GM11168 (cell line): ENCODE results near the gene MGAT5.

Experiments used
- in situ Hi-C: fragments of 300-500 bp; cut with MboI; formaldehyde crosslinking; loops from one replicate; pipeline ENCODE4 v1.12.0; 2022; ENCODE audit warnings: low sequenced_read_pairs; ENCODE audit not compliant: unreplicated experiment

Gene MGAT5

DNA sequence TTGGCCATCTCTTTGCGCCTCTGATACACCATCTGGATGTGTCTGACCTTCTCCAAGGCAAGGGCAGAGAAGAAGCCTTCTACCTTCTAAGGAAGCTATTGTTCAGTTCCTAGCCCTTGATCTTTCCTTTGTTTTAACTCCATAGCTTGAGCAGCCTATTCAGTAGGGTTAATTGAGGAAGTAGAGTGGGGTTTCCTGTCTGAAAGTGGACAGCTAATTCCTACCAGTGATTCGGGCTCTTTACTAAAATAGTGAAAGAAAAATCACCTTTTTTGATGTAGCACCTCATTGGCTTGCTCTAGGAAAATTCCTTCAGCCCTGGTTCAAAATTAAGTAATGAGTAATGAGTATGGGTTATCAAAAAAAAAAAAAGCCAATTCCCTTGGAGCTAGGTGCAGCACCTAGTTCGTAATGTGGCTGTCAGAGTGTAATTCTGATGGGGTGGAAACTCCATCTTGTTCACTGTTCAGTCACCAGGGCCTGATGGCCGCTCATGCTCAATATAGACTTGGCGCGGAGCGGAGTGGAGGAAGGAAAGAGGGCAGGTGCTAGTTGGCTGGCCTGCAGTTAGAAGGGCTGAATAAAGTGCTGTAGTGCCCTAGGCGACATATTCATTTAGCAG lies 2.9 kb upstream of the MGAT5 start:
- in situ Hi-C loops: no loop called here

DNA sequence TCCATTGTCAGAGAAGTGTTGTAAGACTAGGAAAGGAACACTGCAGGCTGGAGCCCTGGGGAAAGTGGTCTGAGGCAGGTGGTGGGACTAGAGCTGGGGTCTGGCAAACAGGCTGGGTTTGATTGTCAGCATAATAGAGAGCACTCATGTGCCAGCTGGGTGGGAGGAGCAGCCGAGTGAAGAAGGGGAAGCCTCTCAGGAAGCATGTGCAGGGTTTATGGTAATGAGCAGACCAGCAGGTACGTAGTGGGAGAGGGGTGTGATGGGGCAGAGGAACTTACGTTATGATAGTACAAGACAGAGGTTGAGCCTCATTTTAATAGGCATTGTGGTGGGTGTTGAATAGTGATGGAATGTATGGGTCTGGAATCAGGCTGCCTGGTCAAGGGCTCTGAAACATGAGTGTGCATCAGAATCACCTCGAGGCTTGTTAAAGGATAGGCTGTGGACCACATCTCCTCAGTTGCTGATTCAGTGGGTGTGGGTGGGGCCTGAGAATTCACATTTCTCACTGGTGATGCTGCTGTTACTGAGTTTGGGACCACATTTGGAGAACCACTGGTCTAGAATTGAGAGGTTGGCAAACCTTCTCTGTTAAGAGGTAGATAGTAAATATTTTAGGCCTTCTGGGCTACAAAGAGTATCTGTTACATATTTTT lies 1.7 kb upstream of the MGAT5 start:
- in situ Hi-C loops: no loop called here

DNA sequence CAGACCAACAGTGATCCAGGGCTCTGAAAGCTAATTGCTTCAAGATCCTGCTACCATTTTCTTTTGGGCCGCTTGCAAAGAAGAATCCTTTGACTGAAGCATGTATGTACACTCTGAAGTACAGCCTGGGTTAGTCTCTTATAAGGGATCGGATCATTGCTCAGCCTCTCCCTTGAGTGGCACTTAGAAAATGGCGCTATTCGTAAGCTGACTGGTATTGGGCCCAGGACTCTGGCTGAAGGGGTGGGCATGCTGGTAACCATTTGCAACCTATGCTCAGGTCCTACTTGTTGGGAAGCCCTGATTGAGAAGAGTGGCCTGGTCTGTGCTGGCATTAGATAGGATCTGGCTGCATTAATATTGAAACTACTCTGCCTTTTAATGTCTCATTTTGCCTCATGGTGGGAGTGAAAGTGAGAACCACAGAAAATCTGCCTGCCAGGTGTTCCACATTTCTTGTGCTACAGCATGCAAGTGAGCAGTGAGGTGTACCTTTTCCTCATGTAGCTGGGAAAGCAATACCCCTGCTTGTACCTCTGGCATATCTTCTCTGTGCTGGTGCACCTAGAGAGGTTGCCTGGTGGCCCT lies 661 bp upstream of the MGAT5 start:
- in situ Hi-C loops: no loop called here

DNA sequence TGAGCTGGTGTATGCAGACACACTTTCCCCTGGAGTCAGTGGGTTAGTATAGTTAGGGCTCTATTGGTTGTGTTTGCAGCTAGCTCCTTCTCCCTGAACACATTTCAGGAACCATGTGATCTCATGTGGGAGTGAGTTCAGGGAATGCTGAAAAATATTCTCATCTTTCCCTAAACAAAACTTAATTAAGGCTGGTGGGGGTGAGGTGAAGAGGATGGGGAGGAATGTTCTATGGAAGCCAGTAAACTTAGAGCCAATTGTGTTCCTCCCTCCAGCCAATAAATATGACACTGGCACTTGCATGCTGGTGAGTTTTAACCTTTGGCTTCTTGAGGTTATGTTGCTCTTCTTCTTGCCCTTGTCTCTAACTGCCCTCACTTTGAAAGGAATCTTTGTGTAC lies 952 bp downstream of the MGAT5 start:
- in situ Hi-C loops: no loop called here

DNA sequence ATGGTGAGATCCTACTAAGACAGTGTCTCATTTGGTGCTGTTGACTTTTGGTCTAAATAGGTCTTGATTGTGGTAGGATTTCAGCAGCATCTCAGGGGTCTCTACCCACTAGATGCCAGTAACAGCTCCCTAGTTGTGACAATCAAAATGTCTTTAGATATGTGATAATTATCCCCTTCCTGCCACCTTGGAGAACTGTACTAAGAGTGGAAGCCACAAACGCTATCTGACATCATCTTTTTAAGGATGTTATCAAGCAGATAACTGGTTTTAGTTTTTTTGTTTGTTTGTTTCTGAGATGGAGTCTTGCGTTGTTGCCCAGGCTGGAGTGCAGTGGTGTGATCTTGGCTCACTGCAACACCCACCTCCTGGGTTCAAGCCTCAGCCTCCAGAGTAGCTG lies 3.1 kb downstream of the MGAT5 start:
- in situ Hi-C loops: no loop called here

DNA sequence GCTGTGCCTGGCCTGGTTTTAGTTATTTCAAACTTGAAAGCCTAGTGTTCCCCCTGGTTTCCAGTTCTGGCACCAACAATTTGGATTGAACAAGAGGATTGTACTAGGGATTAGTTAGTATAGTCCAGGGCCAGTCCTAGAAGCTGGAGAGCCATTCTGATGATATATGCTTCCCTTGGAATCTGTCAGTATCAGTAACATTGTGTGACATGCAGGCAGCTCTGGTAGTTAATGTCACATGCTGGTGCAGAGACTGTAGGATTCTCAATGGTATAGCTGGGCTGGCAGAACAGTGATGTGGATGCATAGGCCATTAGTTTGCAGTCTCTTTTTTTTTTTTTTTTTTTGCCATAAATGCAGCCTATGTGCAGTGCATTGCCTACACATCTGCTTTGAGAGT lies 3.6 kb downstream of the MGAT5 start:
- in situ Hi-C loops: no loop called here

DNA sequence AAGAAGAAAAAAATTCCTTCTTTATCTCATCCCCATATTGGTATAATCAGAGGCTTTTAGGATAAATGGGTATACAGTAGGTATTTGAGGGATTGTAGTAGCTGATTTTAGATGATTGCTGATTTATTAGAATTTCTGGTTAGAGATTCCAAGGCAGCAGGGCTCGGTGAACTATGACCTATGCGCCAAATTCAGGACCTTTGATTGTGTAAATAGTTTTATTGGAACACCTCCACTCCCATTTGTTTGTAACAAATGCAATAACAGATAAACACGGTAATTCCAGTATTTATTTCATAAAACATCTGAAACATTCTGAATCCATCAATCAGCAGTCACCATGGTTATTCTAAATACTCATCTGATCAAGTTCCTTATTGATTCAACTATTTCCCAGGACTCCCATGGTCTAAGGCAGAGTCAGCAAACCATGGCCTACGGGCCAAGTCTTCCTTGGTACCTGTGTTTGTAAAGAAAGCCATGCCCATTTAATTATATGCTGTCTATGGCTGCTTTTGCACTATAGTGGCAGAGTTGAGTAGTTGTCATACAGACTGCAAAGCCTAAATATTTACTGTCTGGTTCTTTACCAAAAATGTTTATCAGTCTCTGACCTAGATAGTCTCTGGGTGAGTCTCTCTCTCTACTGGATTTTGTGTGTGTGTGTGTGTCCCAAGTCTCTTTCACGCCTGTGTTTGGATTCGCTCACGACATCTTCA lies 4.3 kb downstream of the MGAT5 start:
- in situ Hi-C loops: no loop called here

DNA sequence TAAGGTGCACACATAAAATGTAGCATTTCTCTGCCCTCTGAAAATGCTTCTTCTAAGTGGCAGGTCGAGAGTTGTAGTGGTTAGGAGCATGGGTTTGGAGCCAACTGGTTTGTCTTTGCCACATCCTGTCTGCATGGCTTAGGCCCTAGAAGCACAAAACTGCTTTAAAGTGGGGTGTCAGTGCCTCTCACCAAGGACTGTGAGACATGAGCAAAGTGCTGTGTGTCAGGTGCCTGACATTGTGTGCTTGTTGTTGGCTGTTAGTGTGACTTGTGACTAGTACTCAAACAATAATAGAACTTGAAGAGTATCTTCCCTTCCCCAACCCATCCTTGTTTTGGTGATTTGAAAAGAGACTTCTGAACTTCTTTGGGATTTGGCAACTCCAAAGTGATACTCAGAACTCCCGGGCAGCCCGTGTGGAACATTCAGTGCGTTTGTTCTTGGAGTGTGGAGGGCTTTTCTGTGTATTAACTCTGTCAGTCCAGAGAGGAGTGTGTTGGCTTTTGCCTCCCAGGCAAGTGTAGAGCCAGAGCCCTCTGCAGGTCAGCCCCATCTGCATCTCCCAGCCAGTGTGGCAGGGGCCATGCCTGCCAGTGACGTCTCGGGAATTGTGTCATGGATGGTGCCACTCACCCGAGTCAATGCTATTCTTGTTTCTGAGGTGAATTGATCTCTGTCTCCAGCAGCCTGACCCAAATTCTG lies 5.0 kb downstream of the MGAT5 start:
- in situ Hi-C loops: no loop called here

DNA sequence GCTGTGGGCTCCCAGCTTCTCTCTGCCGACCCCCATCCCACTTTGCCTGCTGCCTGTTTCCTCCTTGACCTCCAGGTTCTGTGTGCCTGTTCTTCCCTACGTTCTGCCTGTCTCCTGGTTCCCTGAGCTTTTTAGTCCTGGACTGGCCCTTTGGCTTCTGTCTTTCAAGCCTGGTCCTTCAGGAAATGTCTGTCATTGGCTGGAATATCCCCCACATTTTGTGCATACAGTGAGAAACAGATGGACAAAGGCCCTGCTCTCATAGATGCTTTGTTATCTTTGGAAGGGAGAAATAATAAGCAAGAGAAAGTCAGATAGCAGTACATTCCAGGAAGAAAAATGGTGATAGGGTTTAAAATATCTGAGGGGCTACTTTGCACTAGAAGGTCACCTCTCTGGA lies 5.7 kb downstream of the MGAT5 start:
- in situ Hi-C loops: no loop called here

DNA sequence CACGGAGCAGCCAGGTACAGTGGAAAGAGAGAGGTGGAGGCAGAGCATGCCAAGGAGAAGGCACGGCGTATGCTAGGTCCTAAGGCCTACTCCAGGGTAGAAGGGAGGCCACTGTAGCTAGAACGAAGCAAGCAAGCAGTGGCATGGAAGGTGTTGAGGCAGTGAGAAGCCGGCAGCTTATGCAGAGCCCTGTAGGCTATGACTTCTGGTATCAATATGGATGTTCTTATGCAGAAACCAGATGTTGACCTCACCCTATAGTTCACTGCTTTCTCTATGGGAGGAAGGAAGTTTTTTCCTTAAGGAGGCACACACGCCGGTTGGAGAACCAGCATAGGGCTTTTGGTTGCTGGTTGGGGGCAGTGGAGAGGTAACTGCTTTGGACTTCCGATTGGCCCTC lies 6.1 kb downstream of the MGAT5 start:
- in situ Hi-C loops: no loop called here

DNA sequence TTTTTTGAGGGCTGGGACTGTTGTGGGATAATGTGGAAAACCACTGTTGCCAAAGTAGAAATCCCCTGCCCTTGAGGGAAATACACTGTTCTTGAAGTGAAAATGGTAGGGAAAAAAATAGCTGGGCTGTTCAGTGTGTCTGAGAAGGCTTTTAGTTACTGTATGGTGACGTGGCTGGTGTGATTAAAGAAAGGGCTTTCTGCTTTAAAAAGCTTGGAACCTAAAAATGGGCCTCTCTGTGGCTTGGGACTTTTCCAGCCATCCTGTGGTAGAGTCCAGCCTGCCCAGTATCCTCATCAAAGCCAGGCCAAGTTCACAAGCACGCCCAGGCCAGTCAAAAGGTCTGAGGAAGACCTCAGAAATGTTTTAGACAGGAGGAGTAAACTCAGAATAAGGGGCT lies 6.8 kb downstream of the MGAT5 start:
- in situ Hi-C loops: no loop called here

DNA sequence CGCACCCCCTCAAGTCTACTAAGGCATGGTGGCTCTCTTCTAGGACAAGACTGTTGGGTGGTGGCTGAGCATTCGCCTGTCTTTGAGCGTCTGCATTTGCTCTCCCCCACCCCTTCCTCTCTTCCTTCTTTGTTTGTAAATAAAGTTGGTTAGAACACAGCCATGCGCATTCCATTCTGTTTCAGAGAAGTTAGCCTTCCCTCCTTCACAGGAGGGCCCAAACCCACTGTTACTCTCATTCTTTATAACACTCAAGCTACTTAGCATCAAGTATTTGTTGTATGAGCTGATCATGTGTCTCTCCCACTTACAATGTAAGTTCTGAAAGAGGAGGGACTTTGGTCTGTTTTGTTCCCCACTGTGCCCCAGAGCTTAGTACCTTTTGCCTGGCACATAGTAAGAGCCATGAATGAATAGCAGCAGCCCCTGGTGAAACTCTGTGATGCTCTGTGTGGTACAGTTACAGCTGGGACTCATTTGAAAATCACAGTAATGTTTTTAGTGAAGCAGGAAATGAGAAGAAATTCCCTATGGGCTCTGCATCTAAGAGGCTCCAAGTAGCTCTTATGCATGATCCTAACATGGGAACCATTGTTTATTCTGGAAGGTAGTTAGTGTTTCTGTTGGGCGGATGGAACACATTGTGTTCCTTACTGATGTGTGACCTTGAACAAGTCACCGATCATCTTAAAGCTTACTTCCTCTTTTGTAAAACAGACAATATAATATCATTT lies 7.7 kb downstream of the MGAT5 start:
- in situ Hi-C loops: no loop called here

DNA sequence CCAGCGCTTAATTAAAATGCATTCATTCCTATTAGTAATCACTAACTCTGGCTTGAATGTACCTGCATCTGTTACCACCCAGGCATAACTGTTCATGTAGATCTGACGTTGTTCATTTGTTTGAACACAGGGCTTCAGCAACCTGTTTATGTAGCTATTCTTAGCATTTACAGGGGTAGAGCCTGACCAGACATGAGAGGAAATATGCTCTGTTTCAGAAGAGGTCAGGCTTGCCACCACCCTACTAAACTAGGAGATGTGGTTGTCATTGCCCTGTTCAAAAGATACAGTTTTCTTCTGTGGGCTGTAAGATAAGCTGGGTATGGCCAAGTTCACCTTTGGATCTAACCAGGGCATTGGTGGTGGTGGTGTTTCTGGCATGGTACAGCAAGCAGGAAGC lies 8.8 kb downstream of the MGAT5 start:
- in situ Hi-C loops: no loop called here

DNA sequence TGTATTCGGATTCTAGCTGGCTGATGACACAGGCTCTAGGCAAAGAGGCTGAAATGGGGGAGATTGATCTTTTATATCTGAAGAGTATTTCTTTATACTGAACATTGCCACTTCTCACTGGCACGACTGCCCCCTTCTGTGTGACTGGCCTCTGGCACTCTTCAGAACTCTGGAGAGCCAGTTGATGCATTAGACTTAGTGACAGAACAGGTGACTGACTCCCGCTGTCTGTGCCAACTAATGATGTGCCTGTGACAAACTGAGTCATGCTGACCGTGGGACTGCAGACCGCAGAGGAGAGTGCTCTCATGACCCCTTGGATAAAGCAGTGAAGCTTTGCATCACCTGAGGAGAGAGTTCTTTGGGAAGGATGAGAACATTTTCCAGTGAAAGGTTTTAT lies 14.4 kb downstream of the MGAT5 start:
- in situ Hi-C loops: no loop called here

DNA sequence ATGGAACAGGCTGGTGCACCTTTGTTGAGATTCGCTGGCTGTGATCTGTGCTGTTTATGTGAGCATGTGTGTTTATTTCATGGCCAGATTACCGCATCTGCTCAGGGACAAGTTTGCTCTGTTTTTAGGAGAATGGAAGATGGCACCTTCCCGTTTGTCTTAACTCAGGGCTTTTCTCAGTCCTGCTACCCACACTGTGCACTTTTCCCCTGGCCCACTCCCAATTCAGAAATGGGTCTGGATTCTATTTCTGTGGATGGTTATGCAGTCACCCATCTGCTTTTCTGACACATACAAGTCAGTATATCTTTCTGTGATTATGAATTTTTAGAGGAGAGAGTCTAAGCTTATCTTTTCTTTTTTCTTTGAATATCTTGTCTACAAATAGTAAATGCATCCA lies 15.4 kb downstream of the MGAT5 start:
- in situ Hi-C loops: no loop called here

DNA sequence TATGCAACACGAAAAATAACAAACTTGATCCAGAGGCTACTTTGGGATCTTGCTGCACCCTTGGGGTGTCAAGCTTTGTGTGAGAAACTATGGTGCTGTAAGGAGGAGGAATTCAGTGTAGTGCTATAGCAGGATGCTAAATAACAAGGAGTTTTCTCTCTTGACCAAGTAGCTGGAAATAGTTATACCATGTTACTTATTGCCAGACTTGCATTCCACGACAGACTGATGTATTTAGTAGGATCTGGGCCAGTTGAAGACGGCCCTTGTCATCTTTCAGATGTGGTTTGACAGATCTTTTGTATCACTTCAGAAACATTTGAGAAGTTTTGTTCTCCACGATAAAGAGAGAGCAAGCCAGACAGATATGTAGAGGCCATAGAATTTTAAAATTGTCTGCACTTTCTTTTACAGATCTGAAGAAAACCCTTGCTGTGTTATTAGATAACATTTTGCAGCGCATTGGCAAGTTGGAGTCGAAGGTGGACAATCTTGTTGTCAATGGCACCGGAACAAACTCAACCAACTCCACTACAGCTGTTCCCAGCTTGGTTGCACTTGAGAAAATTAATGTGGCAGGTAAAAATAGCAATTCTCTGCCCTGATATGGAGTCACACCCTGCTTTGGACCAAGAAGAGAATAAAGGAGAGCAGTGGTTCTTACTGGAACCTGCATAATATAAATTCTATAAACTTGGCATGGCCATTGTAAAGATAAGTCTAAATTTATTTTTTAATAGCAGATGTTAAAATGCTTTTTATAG lies 16.3 kb downstream of the MGAT5 start:
- in situ Hi-C loops: no loop called here

DNA sequence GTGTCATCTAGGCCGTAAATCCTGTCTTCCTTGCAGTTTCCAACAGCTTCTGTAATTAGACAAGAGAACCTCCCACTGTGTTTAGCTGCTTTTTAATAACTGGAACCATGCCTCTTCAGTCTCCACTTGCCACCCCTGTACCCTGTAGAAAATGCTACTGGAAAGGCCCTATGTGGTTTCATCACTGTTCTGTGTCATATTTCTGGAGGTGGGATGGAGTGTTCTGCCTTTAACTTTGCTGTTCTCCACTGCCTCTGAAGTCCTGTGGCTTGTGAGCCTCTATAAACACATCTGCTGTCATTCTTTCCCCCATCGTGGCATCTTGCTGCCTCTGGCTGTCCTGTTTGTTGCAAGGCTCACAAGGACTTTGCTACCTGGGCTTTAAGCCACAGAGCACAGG lies 17.9 kb downstream of the MGAT5 start:
- in situ Hi-C loops: no loop called here

DNA sequence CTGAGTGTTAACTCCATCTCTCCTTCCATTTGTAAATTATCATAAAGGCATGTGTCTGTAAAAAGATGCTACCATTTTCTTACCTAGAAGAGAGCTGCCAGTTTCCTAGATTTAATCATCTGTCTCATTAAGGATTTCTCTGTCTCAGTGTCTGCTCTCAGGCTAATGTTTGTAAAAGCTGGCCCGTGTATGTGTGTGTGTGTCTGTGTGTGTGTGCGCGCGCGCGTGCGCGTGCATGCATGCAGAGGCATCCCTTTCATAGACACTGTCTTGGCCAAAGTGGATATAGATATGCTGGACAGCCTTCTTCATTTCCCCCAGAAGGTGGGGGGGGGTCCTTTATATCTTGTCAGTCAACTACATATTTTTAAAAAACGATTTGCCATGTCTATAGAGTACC lies 18.9 kb downstream of the MGAT5 start:
- in situ Hi-C loops: no loop called here

DNA sequence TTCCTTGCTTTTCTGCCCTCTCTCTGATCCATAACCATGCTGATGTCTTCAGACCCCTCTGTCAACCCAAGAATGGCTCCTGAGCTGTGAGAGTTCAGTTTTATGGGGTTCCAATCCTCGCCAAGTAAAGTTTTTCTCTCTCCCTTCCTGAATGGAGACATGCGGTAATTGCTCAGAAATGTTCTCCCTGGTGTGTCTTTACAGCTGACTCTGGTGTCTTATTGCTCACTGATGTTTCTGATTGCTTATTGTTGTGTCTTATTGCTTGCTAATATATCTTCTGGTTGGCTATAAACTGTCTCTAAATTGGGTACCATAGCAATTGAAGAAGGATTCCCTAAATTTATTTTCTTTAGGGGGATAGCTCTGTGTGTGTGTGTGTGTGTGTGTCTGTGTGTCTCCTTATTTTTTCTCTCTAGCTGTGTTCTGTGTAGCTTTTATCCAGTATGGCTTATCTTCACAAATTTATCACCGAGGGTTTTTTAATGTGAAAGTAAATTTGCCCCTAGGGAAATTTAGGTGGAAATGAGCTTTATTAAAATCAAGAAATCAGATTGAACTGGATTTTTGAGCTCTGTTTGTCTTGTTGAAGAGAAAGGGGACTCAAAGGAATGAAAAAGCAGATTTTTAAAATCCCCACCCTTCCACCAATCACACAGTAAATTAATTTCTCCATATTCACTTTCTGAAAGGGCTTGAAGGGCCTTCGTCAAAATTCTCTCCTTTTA lies 19.5 kb downstream of the MGAT5 start:
- in situ Hi-C loops: no loop called here
